Fibroblast of lung (primary cell): ENCODE data around the gene MEOX2. TPM values are rescaled to one million over a fixed set of nuclear protein-coding genes. Genes with fewer than 3 reads are reported as not detected.

Experiments
- DNase-seq, 2 donors: peaks; one replicate each; pipeline versions ENCODE4 v3.0.0 to v3.0.0-alpha.2; 2010; ENCODE audit warnings: low read depth in 2 of 2
- H2AFZ ChIP-seq: 2 replicates; pipeline ENCODE4 v1.5.1; 2012; ENCODE audit warnings: low read length, control low read depth, inconsistent platforms
- H3K27ac ChIP-seq: 2 replicates; pipeline ENCODE4 v1.5.1; 2011; ENCODE audit warnings: low read length, control low read depth; ENCODE audit not compliant: insufficient read depth
- H3K27me3 ChIP-seq: 2 replicates; pipeline ENCODE4 v1.5.1; 2011; ENCODE audit warnings: mild to moderate bottlenecking, low read length; ENCODE audit not compliant: control insufficient read depth, insufficient read depth
- H3K36me3 ChIP-seq: 2 replicates; pipeline ENCODE4 v1.5.1; 2011; ENCODE audit warnings: low read length; ENCODE audit not compliant: control insufficient read depth, insufficient read depth
- H3K4me1 ChIP-seq: 2 replicates; pipeline ENCODE4 v1.5.1; 2011; ENCODE audit warnings: low read length; ENCODE audit not compliant: control insufficient read depth, insufficient read depth; ENCODE audit errors: extremely low read depth
- H3K4me2 ChIP-seq: 2 replicates; pipeline ENCODE4 v1.5.1; 2011; ENCODE audit warnings: low read length, control low read depth; ENCODE audit not compliant: insufficient read depth; ENCODE audit errors: extremely low read depth
- H3K4me3 ChIP-seq, 4 experiments: fragments of 200-600 bp in 1 of 4; sonication (generic) in 1 of 4; replicated peaks in 1 of 4; 2 replicates each; pipeline ENCODE4 v1.5.1; 2011 to 2016; ENCODE audit warnings: low read length in 4 of 4, low read depth in 3 of 4, mild to moderate bottlenecking in 3 of 4, control low read depth in 2 of 4, inconsistent platforms in 1 of 4, mixed read lengths in 1 of 4; ENCODE audit not compliant: insufficient read depth in 1 of 4; ENCODE audit errors: control extremely low read depth in 1 of 4
- H3K79me2 ChIP-seq: 2 replicates; pipeline ENCODE4 v1.5.1; 2012; ENCODE audit warnings: mild to moderate bottlenecking, low read length, inconsistent platforms; ENCODE audit not compliant: control insufficient read depth, insufficient read depth
- H3K9ac ChIP-seq: 2 replicates; pipeline ENCODE4 v1.5.1; 2011; ENCODE audit warnings: mild to moderate bottlenecking, low read length, control low read depth; ENCODE audit not compliant: insufficient read depth
- H3K9me3 ChIP-seq: 2 replicates; pipeline ENCODE4 v1.5.1; 2012; ENCODE audit warnings: low read depth, low read length; ENCODE audit not compliant: control insufficient read depth, insufficient read depth
- H4K20me1 ChIP-seq: 2 replicates; pipeline ENCODE4 v1.5.1; 2011; ENCODE audit warnings: low read length; ENCODE audit not compliant: control insufficient read depth, insufficient read depth; ENCODE audit errors: extremely low read depth
- CTCF ChIP-seq, 2 donors: IDR thresholded peaks in 1 of 2; conservative IDR thresholded peaks in 1 of 2; 1 replicate in 1 of 2; 2 replicates in 1 of 2; pipeline ENCODE4 v1.5.1; 2011 to 2012; ENCODE audit warnings: low read length in 2 of 2, control low read depth in 1 of 2, inconsistent platforms in 1 of 2, low read depth in 1 of 2, mild to moderate bottlenecking in 1 of 2
- EZH2 ChIP-seq: IDR thresholded peaks from 2 replicates; pipeline ENCODE4 v1.5.1; 2012; ENCODE audit warnings: low read length, control low read depth, mild to moderate bottlenecking; ENCODE audit errors: missing control alignments
- polyA plus RNA-seq, 2 donors: library from polyadenylated mRNA; depleted of rRNA in 1 of 2; stranded (reverse) in 1 of 2; unstranded in 1 of 2; fragments of >200 nt; gene quantifications; 2 replicates each; pipeline ENCODE4 v1.2.1, GENCODE V29; 2011 to 2012; ENCODE audit warnings: missing spikeins in 1 of 2
- total RNA-seq: library from RNA; depleted of rRNA; stranded (reverse); fragments of >200 nt; gene quantifications from 2 replicates; pipeline ENCODE4 v1.2.1, GENCODE V29; 2014

The MEOX2 gene
- total and polyA plus RNA-seq, 2 donors (not counting 1 experiment from before 2014, with no cell fraction given) = 0.28 to 0.50 TPM

DNA sequence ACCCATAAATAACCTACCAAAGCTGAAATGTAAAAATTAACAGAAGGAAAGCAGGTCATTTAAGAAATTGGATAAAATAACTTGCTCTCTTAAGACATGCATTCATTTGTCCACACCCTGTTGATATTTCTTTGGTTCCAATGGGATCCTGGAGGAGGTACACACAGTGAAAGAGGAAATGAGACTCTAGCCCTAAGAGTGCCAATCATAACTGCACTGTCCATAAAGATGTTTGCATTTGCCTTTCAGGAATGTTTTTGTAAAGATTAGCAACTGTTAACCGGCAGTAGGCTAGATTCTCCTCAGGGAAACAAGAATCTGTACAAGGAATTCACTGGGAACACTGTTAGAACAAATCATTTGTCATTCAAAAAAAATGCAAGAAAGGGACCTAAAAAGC lies 61.0 kb downstream of the MEOX2 start:
- Histone ChIP-seq H3K36me3 (no peaks in the 10 kb centered on the region), H4K20me1 (no peaks in the 10 kb centered on the region), H3K4me3 (no peak overlapping the region), H3K9me3 (no peaks in the 10 kb centered on the region), H3K4me1 (peaks cover 2% of the 10 kb centered on the region), H3K27me3 (no peaks in the 10 kb centered on the region), H3K9ac (no peak overlapping the region), H3K4me2 (no peak overlapping the region), H3K79me2 (no peaks in the 10 kb centered on the region), H2AFZ (no peak overlapping the region), H3K27ac (no peak overlapping the region)
- peak in 1 of 2 donors; percentile 4 for DNase-seq
- no peak for TF ChIP-seq CTCF (conservative IDR thresholded peaks at IDR 0.05 in 1 of 2, IDR thresholded peaks at IDR 0.05 in 1 of 2; ENCODE audit: low read depth in 1 of 2, low read length in 2 of 2)

GRCh38 chr7:15621468-15621867 lies 65.0 kb downstream of the MEOX2 start:
- no peaks in the 10 kb centered on the region for H4K20me1 ChIP-seq
- H3K9me3 ChIP-seq = no peaks in the 10 kb centered on the region
- no peaks in the 10 kb centered on the region for H3K79me2 ChIP-seq
- H3K4me3 ChIP-seq = no peak overlapping the region
- H3K4me1 ChIP-seq = no peaks in the 10 kb centered on the region
- H3K27me3 ChIP-seq = no peaks in the 10 kb centered on the region
- no peak overlapping the region for H2AFZ ChIP-seq
- no peak overlapping the region for H3K9ac ChIP-seq
- no peak for TF ChIP-seq EZH2
- TF ChIP-seq CTCF (conservative IDR thresholded peaks at IDR 0.05 in 1 of 2, IDR thresholded peaks at IDR 0.05 in 1 of 2; ENCODE audit: low read depth in 1 of 2, low read length in 2 of 2) = no peak
- H3K36me3 ChIP-seq = no peaks in the 10 kb centered on the region
- DNase-seq = no peak
- H3K4me2 ChIP-seq = no peak overlapping the region
- no peak overlapping the region for H3K27ac ChIP-seq

DNA sequence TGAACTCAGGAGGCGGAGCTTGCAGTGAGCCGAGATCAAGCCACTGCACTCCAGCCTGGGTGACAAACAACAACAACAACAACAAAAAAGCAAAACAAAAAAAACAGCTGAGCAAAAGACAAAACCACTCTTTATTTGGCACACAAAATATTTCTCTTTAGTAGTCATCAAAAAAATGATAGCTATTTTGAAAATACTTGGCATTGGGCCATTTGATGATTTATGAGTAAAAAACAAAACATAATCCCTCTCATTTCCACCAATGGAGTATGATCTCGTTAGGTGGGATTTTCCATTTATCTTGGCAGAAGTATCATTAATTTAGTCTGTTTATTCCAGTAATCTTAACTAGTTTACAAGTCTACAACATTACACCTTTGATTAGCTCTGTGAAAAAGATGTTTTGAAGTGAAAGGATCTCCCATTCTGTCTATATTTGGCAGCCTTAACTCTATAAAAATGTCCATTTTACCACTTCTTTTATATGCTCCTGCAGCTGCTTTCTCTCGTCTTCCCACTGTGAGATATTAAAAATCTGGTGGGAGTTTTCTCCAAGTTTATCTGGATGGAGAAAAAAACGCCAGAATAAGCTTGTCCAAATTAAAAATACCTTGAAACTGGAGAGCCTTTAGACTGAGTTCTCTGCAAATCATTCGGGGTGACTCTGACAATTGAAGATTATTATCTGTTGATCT lies 65.8 kb downstream of the MEOX2 start:
- Histone ChIP-seq H2AFZ (no peak overlapping the region), H3K9me3 (no peaks in the 10 kb centered on the region), H3K27ac (no peak overlapping the region), H3K4me3 (no peak overlapping the region), H3K79me2 (no peaks in the 10 kb centered on the region), H3K36me3 (no peaks in the 10 kb centered on the region), H3K4me2 (no peak overlapping the region), H3K27me3 (no peaks in the 10 kb centered on the region), H3K4me1 (no peaks in the 10 kb centered on the region), H4K20me1 (no peaks in the 10 kb centered on the region), H3K9ac (no peak overlapping the region)
- no peak for DNase-seq
- TF ChIP-seq CTCF (conservative IDR thresholded peaks at IDR 0.05 in 1 of 2, IDR thresholded peaks at IDR 0.05 in 1 of 2; ENCODE audit: low read depth in 1 of 2, low read length in 2 of 2) (no peak), EZH2 (no peak)
